GM19099 (cell line): ENCODE data around the gene ISY1.

Experiments used
- POLR2A ChIP-seq: IDR thresholded peaks from 3 replicates; pipeline ENCODE4 v1.6.1; 2011; ENCODE audit warnings: low read depth; ENCODE audit not compliant: insufficient read length; ENCODE audit errors: extremely low read depth

Gene ISY1

DNA sequence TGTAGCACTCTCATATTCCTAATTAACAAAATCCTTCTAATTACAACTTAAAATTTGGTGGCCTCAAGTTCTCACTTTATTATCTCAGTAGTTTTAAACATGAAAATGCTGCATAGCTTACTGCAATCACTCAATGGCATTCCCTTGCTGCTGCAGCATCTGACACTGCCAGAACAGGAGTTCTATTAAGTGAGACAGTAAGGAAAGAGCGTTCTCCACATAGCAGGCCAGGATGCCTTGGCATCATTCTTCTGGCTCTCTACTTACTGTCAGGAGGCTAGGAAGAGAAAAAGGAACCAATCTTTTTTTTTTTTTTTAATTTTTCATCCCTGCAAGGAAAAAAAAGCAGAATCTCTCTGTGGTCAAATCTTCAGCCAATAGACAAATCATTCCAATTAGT lies 19.6 kb upstream of the ISY1 start:
- TF ChIP-seq POLR2A = no peak

DNA sequence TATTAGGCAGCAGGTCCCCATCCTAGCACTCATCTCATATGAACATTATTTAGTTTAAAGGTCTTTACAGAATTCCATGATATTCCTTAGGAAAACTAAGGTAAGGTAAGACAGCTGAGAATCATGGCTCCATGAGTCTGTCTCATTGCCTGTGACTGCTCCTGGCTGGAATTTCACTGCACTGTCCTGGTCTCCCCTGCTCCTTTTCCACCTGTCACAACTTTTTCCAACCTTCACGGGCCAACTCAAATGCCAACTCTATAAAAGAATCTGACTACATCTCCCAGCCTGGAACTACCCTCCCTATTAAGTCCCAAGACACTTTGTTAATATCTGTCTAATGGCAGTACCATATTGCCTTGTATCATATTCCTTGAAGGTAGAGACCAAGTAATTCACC lies 15.2 kb upstream of the ISY1 start:
- TF ChIP-seq POLR2A = no peak

GRCh38 chr3:129173725-129174124 lies 12.9 kb upstream of the ISY1 start:
- TF ChIP-seq POLR2A = no peak

GRCh38 chr3:129173206-129173605 lies 12.3 kb upstream of the ISY1 start:
- no peak for TF ChIP-seq POLR2A

DNA sequence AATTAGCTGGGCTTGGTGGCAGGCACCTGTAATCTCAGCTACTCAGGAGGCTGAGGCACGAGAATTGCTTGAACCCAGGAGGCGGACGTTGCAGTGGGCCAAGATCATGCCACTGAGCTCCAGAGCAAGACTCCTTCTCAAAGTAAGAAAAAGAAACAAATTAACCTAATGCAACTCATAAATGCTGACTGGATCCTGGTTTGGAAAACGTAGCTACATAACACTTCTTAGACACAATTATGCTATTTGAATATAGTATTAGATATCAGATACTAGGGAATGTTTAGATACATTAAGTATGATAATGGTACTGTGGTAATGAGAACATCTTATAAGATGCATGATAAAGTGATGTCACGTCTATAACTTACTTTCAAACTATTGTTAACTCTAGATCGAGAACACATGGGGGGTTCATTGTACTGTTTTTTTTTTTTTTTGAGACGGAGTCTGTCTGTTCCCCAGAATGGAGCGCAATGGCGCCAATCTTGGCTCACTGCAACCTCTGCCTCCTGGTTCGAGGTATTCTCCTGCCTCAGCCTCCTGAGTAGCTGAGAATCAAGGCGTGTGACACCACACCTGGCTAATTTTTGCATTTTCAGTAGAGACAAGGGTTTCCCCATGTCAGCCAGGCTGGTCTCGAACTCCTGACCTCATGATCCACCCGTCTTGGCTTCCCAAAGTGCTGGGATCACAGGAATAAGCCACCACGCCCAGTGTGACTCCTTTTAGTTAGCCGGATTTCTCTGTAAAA lies 5.9 kb upstream of the ISY1 start:
- no peak for TF ChIP-seq POLR2A

DNA sequence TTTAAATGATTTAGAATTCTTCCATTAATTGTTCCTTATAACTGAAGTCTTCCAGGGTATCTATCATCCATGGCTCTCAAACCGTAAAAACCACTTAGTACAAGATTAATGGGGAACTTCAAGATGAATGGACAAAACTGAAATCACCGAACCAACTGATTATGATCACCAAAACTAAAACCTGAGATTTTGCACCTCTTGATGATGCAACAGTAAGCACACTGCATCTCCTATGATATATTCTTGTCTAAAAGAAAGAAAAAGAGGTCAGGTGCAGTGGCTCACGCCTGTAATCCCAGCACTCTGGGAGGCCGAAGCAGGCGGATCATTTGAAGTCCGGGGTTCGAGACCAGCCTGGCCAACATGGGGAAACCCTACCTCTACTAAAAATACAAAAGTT lies 3.6 kb upstream of the ISY1 start:
- TF ChIP-seq POLR2A = no peak

DNA sequence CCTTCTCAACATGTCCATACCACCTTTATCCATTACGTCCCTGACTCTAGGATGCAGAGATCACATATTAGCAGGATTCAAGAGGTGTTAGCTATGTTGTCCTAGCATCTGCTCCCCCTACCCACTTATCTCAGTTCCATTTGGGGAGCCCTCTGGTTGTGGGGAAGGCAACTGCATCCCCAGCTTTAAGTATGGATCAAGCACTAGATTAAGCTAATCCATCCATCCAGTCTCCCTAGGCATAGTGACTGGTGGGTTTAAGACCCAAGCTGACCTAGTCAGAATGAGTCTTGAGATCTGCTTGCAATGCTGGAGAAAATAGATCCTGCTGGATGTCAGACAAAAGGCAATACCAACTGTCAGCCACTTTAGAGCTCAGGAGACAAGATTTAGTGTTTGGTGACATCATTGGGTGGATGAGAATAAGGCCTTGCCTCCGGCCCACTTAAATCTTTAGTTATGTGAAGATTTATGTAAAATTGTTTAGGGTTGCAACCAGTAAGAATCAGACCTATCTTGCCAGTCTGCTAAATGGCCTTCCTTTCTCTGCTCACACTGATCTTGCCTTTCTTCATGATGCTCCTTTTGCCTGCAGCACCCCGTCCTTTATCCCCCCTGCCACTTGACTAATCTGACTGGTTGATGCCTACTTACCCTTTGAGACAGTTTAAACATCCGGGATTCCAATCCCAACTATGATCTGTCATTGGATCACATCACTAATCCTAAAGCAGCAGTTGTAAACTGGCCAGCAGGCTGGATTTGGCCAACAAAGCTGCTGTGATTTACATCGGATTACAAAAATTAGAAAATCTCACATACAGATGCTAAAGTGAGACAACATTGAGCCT lies 2.1 kb upstream of the ISY1 start:
- TF ChIP-seq POLR2A = no peak

DNA sequence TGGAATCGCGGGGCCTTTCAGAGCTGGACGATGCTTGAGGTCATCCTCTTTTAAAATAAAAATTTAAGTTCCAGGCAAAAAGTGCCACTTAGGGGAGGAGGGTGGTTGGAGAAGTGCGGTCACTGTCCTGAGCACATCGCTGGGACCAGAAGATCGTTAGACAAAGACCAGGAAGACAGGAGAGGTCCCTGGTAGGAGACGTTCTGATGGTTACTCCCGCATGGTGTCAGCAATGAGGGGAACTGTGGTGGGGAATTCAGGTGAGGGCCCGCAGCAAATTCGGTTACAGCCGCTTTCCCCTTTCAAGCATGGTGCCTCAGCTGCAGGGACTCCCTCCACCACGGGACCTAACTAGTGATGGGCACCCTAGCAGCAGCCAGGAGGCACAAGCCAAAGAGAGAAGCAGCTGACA lies 1.0 kb upstream of the ISY1 start:
- no peak for TF ChIP-seq POLR2A

GRCh38 chr3:129144786-129145185 lies 16.1 kb downstream of the ISY1 start:
- TF ChIP-seq POLR2A = no peak

GRCh38 chr3:129139911-129140310 lies 21.0 kb downstream of the ISY1 start:
- TF ChIP-seq POLR2A = no peak

GRCh38 chr3:129132097-129132866 lies 28.6 kb downstream of the ISY1 start:
- no peak for TF ChIP-seq POLR2A

- no peak for TF ChIP-seq POLR2A
Measured at GRCh38 chr3:129131465-129132088, 29.3 kb downstream of the ISY1 start.

DNA sequence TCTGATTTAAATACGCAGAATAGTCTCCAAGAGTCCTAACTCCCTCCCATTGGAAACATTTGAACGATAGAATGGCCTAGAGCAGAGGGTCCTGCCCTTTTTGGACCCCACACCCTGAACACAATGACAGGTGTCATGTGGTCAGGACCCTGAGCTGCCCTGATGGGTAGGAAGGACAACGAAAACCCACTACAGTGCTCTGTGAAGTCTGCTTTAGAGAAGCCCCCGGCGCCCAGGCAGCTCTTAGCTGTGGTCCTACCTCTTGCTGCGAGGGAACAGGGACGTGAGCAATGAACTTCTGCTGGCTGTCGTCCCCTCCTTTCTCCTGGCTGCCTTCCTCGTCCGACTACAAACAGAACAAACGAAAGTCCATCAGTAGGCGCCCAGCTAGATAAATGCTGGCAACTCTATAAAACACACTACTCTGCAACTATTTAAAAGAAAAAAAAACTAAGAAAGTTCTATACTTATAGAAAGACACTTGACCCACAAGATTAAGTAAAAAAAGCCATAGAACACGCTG lies 30.5 kb downstream of the ISY1 start:
- no peak for TF ChIP-seq POLR2A

GRCh38 chr3:129128357-129129155 lies 32.3 kb downstream of the ISY1 start:
- no peak for TF ChIP-seq POLR2A
